GM19023 (cell line): ENCODE measurements around the gene DNASE1L2.
A peak's percentile ranks its signal among the peaks of the same experiment; 100 is the strongest.
"Not testable (repeated sequence)": the region's sequence is repeated elsewhere in the genome, so short reads cannot be mapped to it uniquely, and the experiment has no call there.

Experiments used
- ATAC-seq: cut with Tn5 transposase; IDR thresholded peaks from one replicate; pipeline ENCODE4 v1.9.1; 2021; ENCODE audit warnings: mild to moderate bottlenecking, moderate library complexity; ENCODE audit not compliant: unreplicated experiment

Gene DNASE1L2

GRCh38 chr16:2203119-2203688 is 33.0 kb upstream of the DNASE1L2 start:
- not testable (repeated sequence) for ATAC-seq

DNA sequence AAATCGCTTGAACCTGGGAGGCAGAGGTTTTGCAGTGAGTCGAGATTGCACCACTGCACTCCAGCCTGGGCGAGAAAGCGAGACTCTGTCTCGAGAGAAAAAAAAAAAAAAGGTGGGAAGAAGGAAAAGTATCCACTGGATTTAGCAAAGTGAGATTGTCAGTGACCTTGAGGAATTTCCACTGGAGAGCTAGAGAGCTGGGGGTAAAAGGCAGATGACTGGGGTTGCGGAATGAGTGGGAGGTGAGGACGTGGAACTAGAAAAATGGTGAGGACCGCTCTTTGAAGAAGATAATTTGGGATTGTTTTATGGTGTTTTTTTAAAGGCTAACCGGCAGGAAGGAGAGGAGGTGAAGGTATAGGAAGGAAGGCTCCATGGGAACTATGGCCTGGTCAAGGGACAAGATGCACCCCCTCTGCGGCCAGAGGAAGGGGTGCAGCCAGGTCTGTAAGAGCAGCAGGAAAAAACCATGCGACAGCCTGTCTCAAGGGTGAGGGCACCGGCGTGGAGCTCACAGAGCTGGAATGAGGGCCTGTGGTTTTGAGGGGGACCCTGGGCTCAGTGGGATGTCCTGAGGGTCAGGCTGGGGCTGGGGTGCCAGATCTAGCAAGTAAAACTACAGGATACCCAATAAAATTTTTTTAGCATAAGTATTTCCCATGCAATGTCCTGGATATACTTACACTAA is 31.7 kb upstream of the DNASE1L2 start:
- no peak for ATAC-seq

DNA sequence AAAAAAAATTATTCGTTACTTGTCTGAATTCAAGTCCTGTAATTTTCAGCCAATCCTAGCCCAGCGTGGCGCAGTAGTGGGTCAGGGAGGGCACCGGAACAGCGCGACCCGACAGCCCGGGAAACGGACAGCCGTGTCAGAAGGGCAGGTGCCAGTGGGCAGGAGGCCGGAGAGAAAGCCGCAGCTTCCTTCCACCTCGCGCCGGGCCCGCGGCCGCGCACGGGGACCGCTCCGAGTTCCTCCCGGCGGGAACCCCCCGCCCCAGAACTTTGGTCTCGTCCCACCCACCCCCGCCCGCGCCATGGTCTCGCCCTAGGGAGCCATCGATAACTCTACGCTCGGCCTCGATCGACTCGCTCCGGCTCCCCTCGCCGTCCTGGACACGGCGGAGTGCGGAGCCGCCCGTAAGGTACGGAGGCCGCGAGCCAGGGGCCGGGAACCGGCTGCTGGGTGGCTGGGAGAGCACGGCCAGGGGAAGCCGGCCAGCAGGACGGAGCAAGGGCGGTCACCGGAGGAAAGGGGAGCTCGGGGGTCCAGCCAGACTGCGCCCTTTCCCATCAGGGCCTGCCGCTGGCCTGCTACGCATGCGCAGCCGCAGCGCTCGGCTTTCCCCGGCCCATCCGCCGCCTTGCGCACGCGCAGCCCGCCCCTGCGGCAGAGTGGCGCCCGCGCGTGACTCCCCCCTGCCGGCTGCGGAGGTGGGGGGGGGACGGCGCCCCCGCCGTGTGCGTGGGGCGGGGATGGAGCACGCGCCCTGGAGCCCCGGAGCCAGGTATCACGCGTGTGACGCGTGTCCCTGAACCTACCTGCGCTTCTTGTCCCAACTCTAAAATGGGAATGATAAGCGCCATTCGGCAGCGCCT is 30.9 kb upstream of the DNASE1L2 start, which contains the start of gene MLST8:
Gene MLST8 (plus strand): TSS at position 351 of the 863 bp plus-strand sequence. CDS start 632 bp downstream, outside the sequence.
- ATAC-seq = peak; percentile 72

GRCh38 chr16:2205967-2206313 is 30.3 kb upstream of the DNASE1L2 start:
- ATAC-seq = peak; percentile 12

GRCh38 chr16:2206420-2206779 is 29.8 kb upstream of the DNASE1L2 start:
- ATAC-seq = no peak

DNA sequence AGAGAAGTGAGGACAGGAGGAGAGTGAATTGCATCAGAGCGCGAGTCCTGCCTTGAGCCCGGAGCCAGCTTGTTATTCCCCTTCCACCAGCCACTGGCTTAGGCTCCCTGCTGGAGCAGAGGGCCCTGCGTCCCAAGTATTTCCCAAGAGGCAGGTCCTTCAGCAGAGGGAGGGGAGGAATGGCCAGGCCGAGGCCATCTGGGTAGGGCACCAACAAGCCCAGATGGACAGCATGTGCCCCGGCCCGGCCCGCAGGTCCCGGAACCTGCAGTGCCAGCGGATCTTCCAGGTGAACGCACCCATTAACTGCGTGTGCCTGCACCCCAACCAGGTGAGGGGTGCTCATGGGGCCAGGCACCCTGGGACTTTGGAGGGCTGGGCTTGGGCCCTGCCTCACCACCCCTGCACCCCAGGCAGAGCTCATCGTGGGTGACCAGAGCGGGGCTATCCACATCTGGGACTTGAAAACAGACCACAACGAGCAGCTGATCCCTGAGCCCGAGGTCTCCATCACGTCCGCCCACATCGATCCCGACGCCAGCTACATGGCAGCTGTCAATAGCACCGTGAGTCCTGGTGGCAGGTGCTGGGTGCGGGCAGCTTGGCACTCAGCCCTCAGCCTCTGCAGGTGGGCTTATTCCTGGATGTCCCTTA is 29.3 kb upstream of the DNASE1L2 start:
- no peak for ATAC-seq

- ATAC-seq = no peak
Measured at GRCh38 chr16:2207872-2208271, 28.4 kb upstream of the DNASE1L2 start.

- ATAC-seq = no peak
Measured at GRCh38 chr16:2208308-2208707, 27.9 kb upstream of the DNASE1L2 start.

DNA sequence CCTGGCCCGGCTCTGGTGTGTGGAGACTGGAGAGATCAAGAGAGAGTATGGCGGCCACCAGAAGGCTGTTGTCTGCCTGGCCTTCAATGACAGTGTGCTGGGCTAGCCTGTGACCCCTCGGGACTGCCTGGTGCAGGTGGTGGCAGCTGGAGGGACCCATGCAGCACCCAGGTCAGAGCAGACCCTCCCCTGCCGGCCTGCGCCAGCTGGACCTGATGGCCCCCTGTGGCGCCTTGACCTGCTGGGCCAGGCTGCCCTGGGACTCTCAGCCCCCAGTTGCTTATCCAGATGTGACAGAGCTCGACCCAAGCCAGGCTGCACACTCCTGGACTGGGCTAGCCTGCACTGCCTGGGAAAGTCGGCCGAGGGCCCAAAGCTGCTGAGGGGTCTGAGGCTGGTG is 27.5 kb upstream of the DNASE1L2 start:
- no peak for ATAC-seq

DNA sequence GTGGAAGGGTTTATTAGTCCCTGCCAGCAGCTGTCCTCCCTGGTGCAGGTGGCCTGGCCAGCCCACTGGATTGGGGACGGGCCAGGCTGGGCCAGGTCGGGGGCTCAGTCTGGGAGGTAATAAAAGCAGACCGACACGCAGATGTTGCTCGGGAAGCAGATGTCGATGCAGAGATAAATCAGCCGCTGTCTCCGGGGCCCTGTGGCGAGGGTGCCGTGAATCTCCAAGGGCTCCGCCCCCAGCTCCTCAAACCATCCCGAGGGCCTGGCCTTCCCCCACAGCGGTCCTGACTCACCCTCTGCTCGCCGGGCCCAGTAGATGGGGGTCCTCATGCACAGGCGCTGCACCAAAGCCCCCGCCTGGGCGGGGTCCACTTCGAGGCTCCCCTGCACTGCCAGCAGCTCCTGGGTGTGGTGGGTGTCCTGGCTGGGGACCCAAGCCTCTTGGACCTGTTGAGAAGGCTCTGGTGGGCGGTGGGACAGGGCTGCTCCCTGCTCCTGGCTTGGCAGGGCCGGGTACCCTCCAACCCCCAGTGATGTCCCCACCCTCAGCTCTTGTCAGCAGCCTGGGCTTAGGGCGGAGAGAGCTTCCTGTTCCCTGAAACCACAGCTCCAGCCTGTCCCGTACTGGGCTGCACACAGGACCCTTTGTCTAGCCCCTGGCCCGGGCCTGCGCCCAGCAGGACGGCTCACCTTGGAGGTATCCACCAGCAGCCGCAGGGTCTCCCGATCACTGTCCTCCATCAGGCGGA is 26.8 kb upstream of the DNASE1L2 start:
- no peak for ATAC-seq

DNA sequence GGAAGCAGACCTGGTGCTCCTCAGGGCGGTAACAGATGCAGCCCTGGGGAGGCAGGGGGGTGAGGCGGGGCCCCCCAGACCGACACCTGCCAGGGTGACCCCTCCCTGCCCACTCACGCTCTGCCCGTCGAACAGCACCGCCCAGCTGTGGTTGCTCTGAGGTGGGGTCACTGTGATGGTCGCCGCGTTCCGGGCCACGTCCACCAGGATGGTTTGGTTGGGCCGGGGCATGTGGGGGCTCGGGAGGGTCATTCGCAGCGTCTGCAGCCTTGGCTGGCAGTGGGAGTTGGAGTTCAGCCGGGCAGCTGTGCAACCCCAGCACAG is 26.3 kb upstream of the DNASE1L2 start:
- ATAC-seq = no peak

DNA sequence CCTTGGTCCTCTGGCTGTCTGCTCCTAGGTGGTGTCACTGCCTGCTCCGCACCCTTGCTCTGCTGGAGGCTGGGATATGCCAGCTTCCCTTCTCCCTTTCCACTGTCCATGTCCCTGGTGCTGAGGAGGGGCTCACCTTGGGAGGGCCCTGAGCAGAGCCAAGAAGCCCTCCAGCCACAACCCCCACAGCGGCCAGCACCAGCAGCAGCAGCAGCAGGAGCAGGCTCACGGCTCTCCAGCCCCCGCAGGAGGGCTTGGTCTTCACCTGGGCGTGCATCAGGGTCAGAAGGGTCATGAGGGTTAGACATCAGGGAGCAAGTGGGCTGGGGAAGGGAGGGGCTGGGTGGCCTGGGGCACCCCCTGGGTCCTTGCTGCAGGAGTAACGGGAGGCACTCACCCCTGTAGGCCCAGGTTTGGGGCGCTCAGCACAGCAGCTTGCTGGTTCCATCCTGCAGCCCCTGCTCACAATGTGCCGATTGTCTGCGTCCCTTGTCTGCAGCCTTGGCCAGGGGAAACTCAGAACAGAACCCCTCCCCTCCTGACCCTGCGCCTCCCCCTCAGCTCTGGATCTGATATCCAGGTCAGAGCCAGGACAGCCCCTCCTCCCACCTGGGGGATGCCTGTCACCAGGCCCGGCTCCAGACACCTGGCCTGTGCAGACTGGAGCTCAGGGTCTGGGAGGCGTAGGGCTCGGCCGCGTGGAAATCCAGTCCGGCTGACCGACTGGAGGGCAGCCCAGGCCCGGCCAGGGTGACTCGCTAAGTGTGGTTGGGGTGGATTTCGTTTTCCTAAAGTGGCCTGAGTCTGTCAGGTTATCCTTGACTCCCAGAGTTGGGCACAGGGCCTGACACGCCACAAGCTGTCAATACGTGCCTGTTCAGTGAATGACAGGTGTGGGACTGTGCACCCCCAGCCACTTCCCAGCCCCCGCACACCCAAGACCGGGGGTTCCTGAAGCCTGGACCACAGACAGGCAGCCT is 25.6 kb upstream of the DNASE1L2 start, which contains the start of gene BRICD5:
Gene BRICD5 (minus strand): TSS at position 478 of the 980 bp plus-strand sequence. CDS start 30 bp downstream, at position 448.
- ATAC-seq = no peak

DNA sequence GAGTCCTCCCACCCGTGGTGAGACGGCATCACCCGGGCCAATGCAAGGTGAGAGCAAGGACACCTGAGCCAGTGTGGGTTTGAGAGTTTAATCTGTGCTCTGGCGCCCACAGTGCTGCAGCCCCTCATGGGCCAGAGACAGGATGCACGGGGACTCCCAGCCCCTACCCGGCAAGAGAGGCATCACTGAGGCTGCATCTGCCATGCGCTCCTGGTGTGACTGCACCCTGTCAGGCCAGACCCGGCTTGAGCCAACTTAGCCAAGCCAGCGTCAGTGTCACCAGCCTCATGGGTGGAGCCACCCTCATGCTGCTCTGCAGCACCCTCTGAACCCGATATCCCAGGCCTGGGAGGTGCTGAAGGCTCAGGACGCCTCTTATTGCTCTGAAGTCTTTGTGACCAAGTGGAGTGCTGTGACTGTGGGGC is 24.3 kb upstream of the DNASE1L2 start:
- no peak for ATAC-seq

DNA sequence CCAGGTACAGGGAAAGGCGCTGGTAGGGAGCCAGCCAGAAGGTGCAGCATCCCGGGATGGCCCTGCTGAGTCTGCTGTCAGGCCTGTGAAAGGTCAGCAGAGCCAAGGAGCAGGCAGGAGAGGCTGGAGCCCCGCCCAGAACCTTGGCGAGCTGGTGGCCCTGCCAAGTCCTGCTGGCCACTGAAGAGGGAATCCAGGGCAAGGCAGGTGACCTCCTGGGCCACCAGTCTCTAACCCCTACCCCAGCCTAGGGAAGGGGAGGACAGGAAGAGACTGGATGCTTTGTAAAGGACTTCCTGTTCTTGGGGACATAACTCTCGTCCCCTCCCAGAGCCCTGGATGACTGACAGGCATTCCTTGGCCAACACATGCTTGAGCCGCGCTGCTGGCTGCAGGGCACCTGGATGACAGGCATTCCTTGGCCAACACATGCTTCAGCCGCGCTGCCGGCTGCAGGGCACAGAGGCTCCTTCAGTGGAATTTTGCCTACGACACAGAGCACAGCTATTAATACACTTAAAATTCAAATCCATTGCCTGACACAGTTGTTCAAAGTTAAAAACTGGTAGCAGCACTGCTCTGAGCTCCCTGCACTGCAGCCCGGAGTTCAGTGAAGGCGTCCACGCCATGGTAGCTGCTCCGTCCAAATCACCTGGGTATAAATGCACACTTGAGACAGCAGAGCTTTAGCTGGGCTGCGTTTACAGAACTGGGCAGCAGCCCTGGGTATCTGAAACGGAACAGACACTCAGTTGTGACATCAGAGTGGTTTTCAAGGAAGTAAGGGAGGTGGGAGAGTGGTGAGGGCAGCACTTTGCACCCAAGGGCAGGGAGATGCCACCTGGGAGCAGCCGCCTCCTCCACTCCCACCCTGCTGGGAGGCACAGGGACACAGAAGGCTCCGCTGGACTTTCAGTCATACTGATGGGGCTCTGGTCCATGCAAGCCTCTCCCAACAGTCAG is 23.6 kb upstream of the DNASE1L2 start:
- ATAC-seq = no peak

GRCh38 chr16:2213817-2214718 is 22.2 kb upstream of the DNASE1L2 start:
- ATAC-seq = peak; percentile 5

DNA sequence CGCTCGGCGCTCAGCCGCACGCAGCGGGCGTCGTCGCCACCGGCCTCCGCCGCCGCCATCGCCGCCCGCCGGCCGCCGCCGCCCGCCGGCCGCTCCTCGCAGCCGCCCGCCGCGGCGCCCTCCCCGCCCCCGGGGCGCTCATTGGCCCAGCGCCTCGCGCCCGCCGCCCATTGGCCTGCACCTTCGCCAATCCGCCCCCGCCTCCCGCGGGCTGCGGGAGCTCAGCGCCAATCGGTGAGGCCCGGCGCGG is 21.6 kb upstream of the DNASE1L2 start, which contains the start of gene PGP:
Gene PGP (minus strand): TSS at position 122 of the 250 bp plus-strand sequence. CDS start 63 bp downstream, at position 59.
- ATAC-seq = peak; percentile 88

GRCh38 chr16:2216330-2216729 is 19.9 kb upstream of the DNASE1L2 start:
- no peak for ATAC-seq
